GM20431 (cell line): ENCODE measurements around the gene ANKRD2.
"Not testable (repeated sequence)": the region's sequence is repeated elsewhere in the genome, so short reads cannot be mapped to it uniquely, and the experiment has no call there.

Source experiments
- in situ Hi-C: fragments of 300-500 bp; cut with MseI, MboI; formaldehyde crosslinking; loops from one replicate; pipeline ENCODE4 v1.15.0; 2020; ENCODE audit warnings: low sequenced_read_pairs; ENCODE audit not compliant: unreplicated experiment

ANKRD2 gene

DNA sequence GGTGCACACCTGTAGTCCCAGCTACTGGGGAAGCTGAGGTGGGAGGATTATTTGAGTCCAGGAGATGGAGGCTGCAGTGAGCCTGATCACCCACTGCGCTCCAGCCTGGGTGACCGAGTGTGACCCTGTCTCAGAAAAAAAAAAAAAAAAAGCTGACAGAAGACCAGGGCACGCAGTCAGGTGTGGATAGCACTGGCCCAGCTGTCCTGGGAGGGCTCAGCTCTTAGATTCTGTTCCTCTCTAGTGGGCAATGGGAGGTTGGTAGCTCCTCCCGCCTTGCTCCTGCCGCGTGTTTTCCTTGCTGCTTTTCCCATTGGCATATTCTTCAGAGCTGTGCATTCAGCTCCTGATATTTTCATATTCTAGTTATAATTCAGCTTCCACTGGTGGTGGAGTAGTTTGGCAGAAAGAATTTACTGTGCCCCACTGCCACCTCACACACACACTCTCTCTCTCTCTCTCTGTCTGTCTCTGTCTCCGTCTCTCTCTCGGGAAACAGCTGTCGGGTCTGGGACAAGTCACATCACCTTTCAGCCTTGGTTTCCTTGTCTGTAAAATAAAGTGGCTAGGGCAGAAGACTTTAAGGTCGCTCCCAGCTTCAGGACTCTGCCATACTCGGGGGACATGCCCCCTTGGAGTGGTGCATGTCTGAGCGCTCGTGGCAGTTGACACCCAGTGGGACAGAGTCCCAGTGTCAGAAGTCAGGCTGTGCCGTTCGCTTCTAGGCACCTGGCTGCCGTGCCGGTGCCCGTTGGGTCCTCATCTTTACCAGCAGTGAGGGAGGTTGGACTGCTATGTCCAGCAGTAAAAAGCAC is 25.9 kb upstream of the ANKRD2 start:
- in situ Hi-C loops: no loop called here

DNA sequence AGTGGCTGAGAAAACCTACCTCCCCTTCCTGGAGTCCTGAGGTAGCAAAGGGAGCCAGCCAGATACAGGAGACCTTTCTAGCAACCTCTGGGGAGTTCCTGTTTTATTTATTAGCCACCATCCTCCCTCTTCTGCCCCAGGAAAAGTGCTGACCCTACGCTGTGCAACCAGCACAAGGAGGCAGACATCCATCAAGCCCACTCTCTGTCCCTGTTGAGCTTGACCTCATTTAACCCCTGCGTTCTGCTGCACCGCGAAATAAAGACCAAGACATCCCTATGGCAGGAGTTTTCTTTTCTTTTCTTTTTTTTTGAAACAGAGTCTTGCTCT is 25.3 kb upstream of the ANKRD2 start:
- in situ Hi-C loops: no loop called here

DNA sequence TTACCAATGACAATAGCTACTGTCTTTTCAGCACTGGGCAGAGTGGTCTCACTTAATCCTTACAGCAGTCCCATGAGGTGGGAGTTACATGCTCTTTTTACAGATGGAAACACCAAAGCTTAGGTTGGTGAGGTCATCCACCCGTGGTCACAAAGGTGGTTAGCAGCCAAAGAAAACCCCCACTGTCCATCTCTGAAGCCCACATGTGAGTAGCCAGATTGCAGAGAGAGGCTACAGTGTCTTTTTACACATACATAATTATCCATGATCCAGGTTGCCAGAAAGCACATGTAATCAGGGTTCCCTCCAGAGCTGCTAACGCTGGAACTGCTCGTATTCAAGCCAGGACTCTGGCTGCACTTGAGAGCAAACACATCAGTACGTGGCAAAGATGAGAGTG is 24.6 kb upstream of the ANKRD2 start:
- in situ Hi-C loops: no loop called here

- in situ Hi-C loops: no loop called here
These were observed 23.6 kb upstream of the ANKRD2 start for GRCh38 chr10:97548828-97549455.

DNA sequence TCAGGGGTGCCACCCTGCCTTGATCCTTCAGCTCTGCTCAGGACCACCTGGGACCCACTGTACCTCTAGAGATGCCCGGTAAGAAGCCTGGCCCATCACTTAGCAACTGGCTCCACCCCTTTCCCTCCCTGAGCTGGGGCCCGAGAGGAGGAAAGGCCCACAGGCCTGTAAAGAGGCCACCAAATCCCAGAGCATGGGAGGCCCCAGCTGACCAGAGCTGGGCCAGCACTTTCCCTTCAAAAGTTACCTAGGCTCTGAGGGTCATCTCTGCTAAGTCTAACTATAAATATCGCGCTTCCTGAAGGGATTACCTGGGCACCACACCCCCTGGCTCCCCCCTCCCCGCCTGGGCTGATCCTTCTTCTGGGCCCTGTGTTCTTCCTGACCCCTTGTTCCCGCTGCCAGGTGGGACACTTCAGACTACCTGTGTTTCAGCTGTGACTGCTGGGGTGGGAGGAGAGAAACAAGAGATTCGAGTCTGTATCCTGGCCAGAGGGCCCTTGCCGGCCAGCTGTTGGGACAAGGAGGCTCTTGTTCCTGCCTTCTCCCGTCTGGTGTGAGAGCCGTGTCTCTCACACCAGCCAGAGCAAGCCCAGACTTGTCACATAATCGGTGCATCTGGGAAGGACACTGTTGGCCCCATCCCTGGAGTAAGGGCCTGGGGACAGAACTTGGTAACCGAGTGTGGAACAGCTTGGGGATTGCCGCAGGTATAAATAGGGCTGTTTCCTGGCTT is 22.8 kb upstream of the ANKRD2 start:
- in situ Hi-C loops: no loop called here

GRCh38 chr10:97550336-97551149 is 22.0 kb upstream of the ANKRD2 start:
- in situ Hi-C loops: no loop called here

GRCh38 chr10:97551271-97551670 is 21.3 kb upstream of the ANKRD2 start:
- in situ Hi-C loops: no loop called here

DNA sequence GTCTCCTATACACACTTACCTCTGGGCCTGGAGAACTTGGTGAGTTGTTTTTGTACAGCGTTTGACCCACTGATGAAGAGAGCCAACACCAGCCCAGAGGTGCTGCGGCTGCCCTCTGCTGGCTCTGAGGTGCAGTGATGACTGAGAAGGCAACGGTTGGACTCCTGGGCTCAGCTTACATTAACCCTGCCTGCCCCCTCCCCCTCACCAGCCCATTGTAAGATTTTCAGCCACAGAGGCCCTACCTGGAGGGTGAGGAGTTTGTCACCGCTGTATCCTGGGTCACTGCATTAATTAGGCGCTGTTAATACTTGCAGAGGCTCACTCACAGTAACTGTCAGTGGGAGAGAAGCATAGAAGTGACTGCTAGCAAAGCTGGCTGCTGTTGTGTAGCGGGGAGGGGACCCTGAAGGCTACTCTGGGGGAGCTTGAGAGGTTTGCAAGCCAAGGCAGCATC is 19.0 kb upstream of the ANKRD2 start:
- in situ Hi-C loops: no loop called here

- in situ Hi-C loops: not testable (repeated sequence)
These were observed 18.2 kb upstream of the ANKRD2 start for GRCh38 chr10:97554336-97554735.

DNA sequence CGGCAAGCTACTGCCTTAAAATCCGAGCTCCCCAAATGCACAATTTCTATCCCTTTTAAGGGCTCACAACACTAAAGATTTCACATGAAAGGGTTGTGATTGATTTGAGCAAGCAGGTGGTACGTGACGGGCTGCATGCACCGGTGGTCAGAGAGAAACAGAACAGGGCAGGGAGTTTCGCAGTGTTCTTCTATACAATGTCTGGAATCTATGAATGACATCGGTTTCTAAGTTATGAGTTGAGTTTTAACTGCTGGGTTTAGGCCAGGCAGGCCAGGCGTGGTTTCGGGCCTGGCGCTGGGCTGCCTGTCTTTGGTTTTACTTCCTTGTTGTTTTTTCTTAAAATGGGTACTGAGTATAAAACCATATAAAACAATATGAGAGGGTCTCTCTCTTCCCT is 17.0 kb upstream of the ANKRD2 start:
- in situ Hi-C loops: not testable (repeated sequence)

DNA sequence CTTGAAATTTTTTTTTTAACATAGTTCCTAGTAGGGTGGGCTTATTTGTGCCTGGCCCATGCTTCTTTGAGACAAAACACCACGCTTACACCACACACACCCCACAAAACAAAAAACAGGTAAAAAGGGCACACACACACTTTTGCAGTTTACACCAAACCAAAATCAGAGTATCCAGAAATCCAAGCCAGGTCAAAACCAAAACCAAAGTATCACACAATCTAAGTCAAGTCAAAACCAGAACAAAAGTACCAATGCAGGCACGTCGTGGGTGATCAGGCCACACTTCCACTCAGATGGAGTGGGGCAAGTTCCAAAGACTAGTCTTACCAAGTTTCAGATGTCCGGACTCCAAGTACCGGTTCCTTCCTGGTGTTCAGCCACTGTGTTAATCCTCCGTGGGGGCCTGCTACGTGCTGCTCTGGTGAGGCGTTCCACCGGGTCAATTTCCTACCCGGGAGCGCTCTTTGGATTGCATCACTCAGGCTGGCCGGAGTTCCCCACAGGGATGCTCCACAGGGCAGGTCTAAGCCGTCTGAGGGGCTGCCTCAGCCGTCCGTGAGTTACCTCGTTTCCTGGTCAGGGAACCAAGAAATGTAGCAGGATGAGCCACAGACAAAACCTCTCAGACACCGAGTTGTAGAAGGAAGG is 11.7 kb upstream of the ANKRD2 start:
- in situ Hi-C loops: not testable (repeated sequence)

DNA sequence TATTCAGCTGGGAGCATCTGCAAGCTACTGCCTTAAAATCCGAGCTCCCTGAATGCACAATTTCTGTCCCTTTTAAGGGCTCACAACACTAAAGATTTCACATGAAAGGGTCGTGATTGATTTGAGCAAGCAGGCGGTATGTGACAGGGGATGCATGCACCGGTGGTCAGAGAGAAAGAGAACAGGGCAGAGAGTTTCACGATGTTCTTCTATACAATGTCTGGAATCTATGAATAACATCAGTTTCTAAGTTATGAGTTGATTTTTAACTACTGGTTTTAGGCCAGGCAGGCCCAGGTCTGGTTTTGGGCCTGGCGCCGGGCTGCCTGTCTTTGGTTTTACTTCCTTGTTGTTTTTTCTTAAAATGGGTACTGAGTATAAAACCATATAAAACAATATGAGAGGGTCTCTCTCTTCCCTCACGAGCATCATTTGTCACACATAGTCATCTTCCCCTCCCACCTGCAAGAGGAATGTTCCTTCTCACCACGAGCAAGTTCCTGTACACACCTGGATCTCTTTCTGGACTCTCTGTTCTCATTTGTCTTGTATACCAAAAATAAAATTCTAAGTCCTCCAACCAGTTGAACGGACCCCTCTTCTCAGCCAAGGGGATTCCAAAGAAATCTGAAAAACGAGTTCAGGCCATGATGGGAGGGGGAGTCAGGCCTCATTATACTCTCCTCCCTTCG is 11.0 kb upstream of the ANKRD2 start:
- in situ Hi-C loops: not testable (repeated sequence)

DNA sequence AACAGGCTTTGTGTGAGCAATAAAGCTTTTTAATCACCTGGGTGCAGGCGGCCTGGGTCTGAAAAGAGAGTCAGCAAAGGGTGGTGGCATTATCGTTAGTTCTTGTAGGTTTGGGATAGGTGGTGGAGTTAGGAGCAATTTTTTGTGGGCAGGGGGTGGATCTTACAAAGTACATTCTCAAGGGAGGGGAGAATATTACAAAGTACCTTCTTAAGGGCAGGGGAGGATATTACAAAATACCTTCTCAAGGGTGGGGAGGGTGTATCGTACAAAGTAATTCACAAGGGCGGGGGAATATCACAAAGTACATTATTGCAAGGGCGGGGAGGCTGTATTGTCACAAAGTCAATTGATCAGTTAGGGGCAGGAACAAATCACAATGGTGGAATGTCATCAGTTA is 10.2 kb upstream of the ANKRD2 start:
- in situ Hi-C loops: not testable (repeated sequence)

DNA sequence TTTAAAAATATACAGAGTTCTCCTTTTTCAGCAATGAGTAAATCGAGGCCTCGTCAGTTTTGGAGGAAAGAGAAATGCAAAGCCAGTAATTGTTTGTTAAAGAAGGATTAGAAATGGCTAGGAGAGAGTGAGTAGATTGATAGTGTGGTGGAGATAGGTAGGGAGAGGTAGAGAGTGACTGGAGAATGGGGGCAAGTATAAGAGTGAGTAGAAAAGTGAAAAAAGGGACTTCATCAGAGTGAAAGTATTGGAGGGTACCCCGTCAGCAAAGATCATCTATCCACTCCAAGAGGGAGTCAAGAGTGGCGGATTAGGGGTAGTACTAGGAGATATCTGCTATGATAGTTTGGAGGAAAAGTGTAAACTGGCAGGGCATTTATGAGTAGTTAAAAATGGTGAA is 9.2 kb upstream of the ANKRD2 start:
- in situ Hi-C loops: no loop called here

- in situ Hi-C loops: no loop called here
These were observed 7.8 kb upstream of the ANKRD2 start for GRCh38 chr10:97564776-97565175.

GRCh38 chr10:97566336-97566996 is 6.1 kb upstream of the ANKRD2 start:
- in situ Hi-C loops: no loop called here

DNA sequence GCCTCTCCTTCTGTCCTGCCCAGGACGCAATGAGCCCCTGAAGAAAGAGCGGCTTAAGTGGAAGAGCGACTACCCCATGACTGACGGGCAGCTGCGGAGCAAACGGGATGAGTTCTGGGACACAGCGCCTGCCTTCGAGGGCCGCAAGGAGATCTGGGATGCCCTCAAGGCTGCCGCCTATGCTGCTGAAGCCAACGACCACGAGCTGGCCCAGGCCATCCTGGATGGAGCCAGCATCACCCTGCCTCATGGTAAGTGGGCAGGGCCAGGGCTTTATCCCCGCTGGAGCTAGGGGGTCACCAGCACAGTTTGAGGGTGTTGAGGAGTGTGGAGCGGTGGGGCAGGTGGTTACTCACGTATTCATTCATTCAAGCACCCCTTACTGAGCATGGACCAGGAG is 4.7 kb upstream of the ANKRD2 start:
- in situ Hi-C loops: no loop called here

DNA sequence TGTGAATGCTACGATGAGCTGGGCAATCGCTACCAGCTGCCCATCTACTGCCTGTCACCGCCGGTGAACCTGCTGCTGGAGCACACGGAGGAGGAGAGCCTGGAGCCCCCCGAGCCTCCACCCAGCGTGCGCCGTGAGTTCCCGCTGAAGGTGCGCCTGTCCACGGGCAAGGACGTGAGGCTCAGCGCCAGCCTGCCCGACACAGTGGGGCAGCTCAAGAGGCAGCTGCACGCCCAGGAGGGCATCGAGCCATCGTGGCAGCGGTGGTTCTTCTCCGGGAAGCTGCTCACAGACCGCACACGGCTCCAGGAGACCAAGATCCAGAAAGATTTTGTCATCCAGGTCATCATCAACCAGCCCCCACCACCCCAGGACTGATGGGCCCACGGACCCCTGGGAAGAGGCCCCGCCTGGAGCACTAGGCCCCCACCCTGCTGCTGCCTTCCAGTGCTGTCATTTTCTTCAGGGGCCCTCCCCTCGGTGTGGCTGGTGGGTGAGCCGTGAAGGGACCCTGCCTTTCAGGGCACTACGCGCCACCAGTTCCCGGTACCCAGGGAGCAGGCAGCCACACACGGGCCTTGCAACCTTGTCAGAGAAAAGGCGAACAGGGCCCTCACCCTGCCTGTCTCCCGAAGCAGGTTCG is 2.3 kb upstream of the ANKRD2 start:
- in situ Hi-C loops: no loop called here
